ENCODE measurements around the gene MGAM2. TPM values are rescaled to one million over a fixed set of nuclear protein-coding genes. Genes with fewer than 3 reads are reported as not detected.

MGAM2 gene
- total RNA-seq, 1 donor from 2014 or later = not detected

GRCh38 chr7:142172932-142173331 is 61.4 kb downstream of the MGAM2 start:
- no peak overlapping the region for H3K4me3 ChIP-seq (ENCODE audit: low read depth, low read length)
- DNase-seq (ENCODE audit: low read depth) = no peak
- no peak for TF ChIP-seq CTCF (conservative IDR thresholded peaks at IDR 0.05; ENCODE audit: low read depth, low read length)

GRCh38 chr7:142174441-142174840 is 62.9 kb downstream of the MGAM2 start:
- no peak for DNase-seq (ENCODE audit: low read depth)

GRCh38 chr7:142175594-142175993 is 64.1 kb downstream of the MGAM2 start:
- H3K4me3 ChIP-seq (ENCODE audit: low read depth, low read length) = no peak overlapping the region
- no peak for TF ChIP-seq CTCF (conservative IDR thresholded peaks at IDR 0.05; ENCODE audit: low read depth, low read length)
- no peak for DNase-seq (ENCODE audit: low read depth)

More at GRCh38 chr7:142174441-142174840, 62.9 kb downstream of the MGAM2 start:
- no peak for TF ChIP-seq CTCF (conservative IDR thresholded peaks at IDR 0.05; ENCODE audit: low read depth, low read length)
- no peak overlapping the region for H3K4me3 ChIP-seq (ENCODE audit: low read depth, low read length)

GRCh38 chr7:142176901-142177300 is 65.4 kb downstream of the MGAM2 start:
- no peak overlapping the region for H3K4me3 ChIP-seq (ENCODE audit: low read depth, low read length)
- TF ChIP-seq CTCF (conservative IDR thresholded peaks at IDR 0.05; ENCODE audit: low read depth, low read length) = no peak
- no peak for DNase-seq (ENCODE audit: low read depth)

GRCh38 chr7:142177869-142178268 is 66.4 kb downstream of the MGAM2 start:
- no peak for TF ChIP-seq CTCF (conservative IDR thresholded peaks at IDR 0.05; ENCODE audit: low read depth, low read length)
- no peak overlapping the region for H3K4me3 ChIP-seq (ENCODE audit: low read depth, low read length)
- DNase-seq (ENCODE audit: low read depth) = no peak

- no peak overlapping the region for H3K4me3 ChIP-seq (ENCODE audit: low read depth, low read length)
- no peak for DNase-seq (ENCODE audit: low read depth)
- no peak for TF ChIP-seq CTCF (conservative IDR thresholded peaks at IDR 0.05; ENCODE audit: low read depth, low read length)
These were observed 68.9 kb downstream of the MGAM2 start for GRCh38 chr7:142180426-142180825.

GRCh38 chr7:142181211-142181610 is 69.7 kb downstream of the MGAM2 start:
- no peak for TF ChIP-seq CTCF (conservative IDR thresholded peaks at IDR 0.05; ENCODE audit: low read depth, low read length)
- no peak for DNase-seq (ENCODE audit: low read depth)
- H3K4me3 ChIP-seq (ENCODE audit: low read depth, low read length) = no peak overlapping the region
